ENCODE results near the gene RAPGEF1. TPM values are rescaled to one million over a fixed set of nuclear protein-coding genes. Genes with fewer than 3 reads are reported as not detected.
"Not testable (repeated sequence)": the region's sequence is repeated elsewhere in the genome, so short reads cannot be mapped to it uniquely, and the experiment has no call there.

RAPGEF1 gene
- total RNA-seq, 1 donor from 2014 or later = 144 TPM

- H3K9me3 ChIP-seq = no peaks in the 10 kb centered on the region
- H3K4me3 ChIP-seq = no peak overlapping the region
- intact Hi-C loops (cut with DNase I) = no loop called here
- TF ChIP-seq CTCF (IDR thresholded peaks at IDR 0.05) = no peak
- H3K27ac ChIP-seq = no peak overlapping the region
- H3K4me1 ChIP-seq = no peaks in the 10 kb centered on the region
- no peaks in the 10 kb centered on the region for H3K36me3 ChIP-seq
- DNase-seq (no peak), ATAC-seq (no peak)
- H3K27me3 ChIP-seq = peaks cover 15% of the 10 kb centered on the region
These were observed 183.8 kb downstream of the RAPGEF1 start for GRCh38 chr9:131555841-131556673.

GRCh38 chr9:131554843-131555351 is 185.0 kb downstream of the RAPGEF1 start:
- TF ChIP-seq CTCF (IDR thresholded peaks at IDR 0.05) = no peak
- Histone ChIP-seq H3K4me3 (no peak overlapping the region), H3K27ac (no peak overlapping the region), H3K27me3 (peaks cover 15% of the 10 kb centered on the region), H3K9me3 (no peaks in the 10 kb centered on the region), H3K4me1 (no peaks in the 10 kb centered on the region), H3K36me3 (no peaks in the 10 kb centered on the region)
- peak; percentile 19 for ATAC-seq
- DNase-seq = no peak
- intact Hi-C loops (cut with DNase I) = no loop called here

GRCh38 chr9:131554087-131554842 is 185.6 kb downstream of the RAPGEF1 start:
- no peaks in the 10 kb centered on the region for H3K9me3 ChIP-seq
- no peak for TF ChIP-seq CTCF (IDR thresholded peaks at IDR 0.05)
- no peaks in the 10 kb centered on the region for H3K36me3 ChIP-seq
- ATAC-seq (no peak), DNase-seq (no peak)
- H3K4me3 ChIP-seq = no peak overlapping the region
- peaks cover 15% of the 10 kb centered on the region for H3K27me3 ChIP-seq
- intact Hi-C loops (cut with DNase I) = no loop called here
- no peaks in the 10 kb centered on the region for H3K4me1 ChIP-seq
- H3K27ac ChIP-seq = no peak overlapping the region

GRCh38 chr9:131552030-131552429 is 187.8 kb downstream of the RAPGEF1 start:
- DNase-seq = no peak
- Histone ChIP-seq H3K9me3 (no peaks in the 10 kb centered on the region), H3K4me1 (no peaks in the 10 kb centered on the region), H3K36me3 (no peaks in the 10 kb centered on the region), H3K4me3 (no peak overlapping the region), H3K27me3 (peaks cover 24% of the 10 kb centered on the region), H3K27ac (no peak overlapping the region)
- no peak for TF ChIP-seq CTCF (IDR thresholded peaks at IDR 0.05)
- ATAC-seq = no peak
- intact Hi-C loops (cut with DNase I) = no loop called here

- DNase-seq; intact Hi-C loops (cut with DNase I); H3K9me3 ChIP-seq; ATAC-seq; H3K36me3 ChIP-seq; H3K4me3 ChIP-seq; H3K27ac ChIP-seq: not testable (repeated sequence)
- H3K27me3 ChIP-seq = peaks cover 27% of the 10 kb centered on the region
- peaks cover 13% of the 10 kb centered on the region for H3K4me1 ChIP-seq
These were observed 189.4 kb downstream of the RAPGEF1 start for GRCh38 chr9:131550465-131550864.

GRCh38 chr9:131549186-131549585 is 190.7 kb downstream of the RAPGEF1 start:
- Histone ChIP-seq H3K27me3 (peaks cover 26% of the 10 kb centered on the region), H3K4me1 (peaks cover 13% of the 10 kb centered on the region)
- H3K4me3 ChIP-seq; intact Hi-C loops (cut with DNase I); ATAC-seq; H3K36me3 ChIP-seq; DNase-seq; H3K9me3 ChIP-seq; H3K27ac ChIP-seq: not testable (repeated sequence)

All from upper lobe of right lung (tissue), 1 donor.